HG03342 (cell line): Measurements from ENCODE around the gene GPR179.

Experiments used
- ATAC-seq: cut with Tn5 transposase; IDR thresholded peaks from one replicate; pipeline ENCODE4 v1.9.1; 2021; ENCODE audit warnings: mild to moderate bottlenecking, moderate library complexity; ENCODE audit not compliant: unreplicated experiment

The GPR179 gene

GRCh38 chr17:38342886-38343607 lies 709 bp downstream of the GPR179 start:
- no peak for ATAC-seq

- no peak for ATAC-seq
These were observed 2.6 kb downstream of the GPR179 start for GRCh38 chr17:38341035-38341721.

GRCh38 chr17:38339891-38340290 lies 3.9 kb downstream of the GPR179 start:
- ATAC-seq, result no peak

- ATAC-seq, result no peak
These were observed 5.2 kb downstream of the GPR179 start for GRCh38 chr17:38338535-38338934.

GRCh38 chr17:38338053-38338452 lies 5.7 kb downstream of the GPR179 start:
- ATAC-seq, result no peak

GRCh38 chr17:38336838-38337237 lies 6.9 kb downstream of the GPR179 start:
- ATAC-seq, result no peak

GRCh38 chr17:38334480-38335364 lies 9.0 kb downstream of the GPR179 start:
- no peak for ATAC-seq

- no peak for ATAC-seq
These were observed 10.0 kb downstream of the GPR179 start for GRCh38 chr17:38333635-38334295.

GRCh38 chr17:38332735-38333134 lies 11.0 kb downstream of the GPR179 start:
- no peak for ATAC-seq

GRCh38 chr17:38330941-38331411 lies 12.8 kb downstream of the GPR179 start:
- no peak for ATAC-seq

- no peak for ATAC-seq
These were observed 13.7 kb downstream of the GPR179 start for GRCh38 chr17:38329808-38330730.

GRCh38 chr17:38329284-38329683 lies 14.5 kb downstream of the GPR179 start:
- no peak for ATAC-seq

GRCh38 chr17:38328620-38329019 lies 15.1 kb downstream of the GPR179 start:
- ATAC-seq, result no peak

GRCh38 chr17:38327936-38328335 lies 15.8 kb downstream of the GPR179 start:
- ATAC-seq, result no peak

GRCh38 chr17:38326996-38327792 lies 16.6 kb downstream of the GPR179 start:
- no peak for ATAC-seq

- no peak for ATAC-seq
These were observed 18.4 kb downstream of the GPR179 start for GRCh38 chr17:38325221-38325851.

- ATAC-seq, result no peak
These were observed 19.0 kb downstream of the GPR179 start for GRCh38 chr17:38324772-38325171.

- ATAC-seq, result no peak
These were observed 19.5 kb downstream of the GPR179 start for GRCh38 chr17:38324141-38324697.
